Esophagus squamous epithelium (tissue), 4 donors: ENCODE measurements around the gene SMURF2.

Source experiments
- CTCF ChIP-seq, 6 experiments: fragments of 450-650 bp in 4 of 6; fragments of 200-600 bp in 2 of 6; sonication (generic) in 2 of 6; IDR thresholded peaks; one replicate each; pipeline ENCODE4 v1.5.1; 2016 to 2019; ENCODE audit warnings: antibody characterized with exemption in 6 of 6, mild to moderate bottlenecking in 4 of 6, moderate library complexity in 4 of 6
- POLR2A ChIP-seq, 4 donors: fragments of 450-650 bp; IDR thresholded peaks; one replicate each; pipeline ENCODE4 v1.6.1; 2017; ENCODE audit warnings: antibody characterized with exemption in 4 of 4, mild to moderate bottlenecking in 4 of 4, moderate library complexity in 3 of 4

GRCh38 chr17:64707050-64707591 lies 45.0 kb upstream of the SMURF2 start:
- TF ChIP-seq CTCF (IDR thresholded peaks at IDR 0.05) = no peak
- no peak for TF ChIP-seq POLR2A (IDR thresholded peaks at IDR 0.05)
